ENCODE data around the gene SORCS2.

DNA sequence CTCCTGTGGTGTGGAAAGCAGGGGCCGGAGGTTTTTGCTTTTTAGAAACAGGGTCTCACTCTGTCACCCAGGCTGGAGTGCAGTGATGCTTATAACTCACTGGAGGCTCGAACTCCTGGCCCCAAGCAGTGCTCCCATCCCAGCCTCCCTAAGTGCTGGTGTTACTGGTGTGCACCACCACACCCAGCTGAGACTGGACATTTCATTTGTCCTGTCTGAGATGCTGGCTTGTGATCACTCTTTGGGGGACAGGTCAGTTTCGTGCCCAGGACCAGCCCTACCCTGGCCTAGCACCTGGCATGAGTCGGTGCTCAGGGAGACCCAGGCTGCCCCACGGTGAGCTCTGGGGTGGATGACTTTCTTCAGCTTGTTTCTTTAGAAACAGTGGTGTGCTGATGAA, 231.1 kb downstream of the SORCS2 start:
- TF ChIP-seq CTCF (IDR thresholded peaks at IDR 0.05; ENCODE audit: borderline replicate concordance, extremely low read depth, low read length, poor library complexity, severe bottlenecking) (no peak), EZH2 (IDR thresholded peaks at IDR 0.05; ENCODE audit: borderline replicate concordance, low read depth, low read length, severe bottlenecking) (no peak)
